C4-2B (cell line): Measurements from ENCODE around the gene COL12A1.

ENCODE experiments used
- H3K27ac ChIP-seq: fragments of 450-650 bp; 2 replicates; pipeline ENCODE4 v1.5.1; 2017
- ZFX ChIP-seq: fragments of 450-650 bp; IDR thresholded peaks from 2 replicates; pipeline ENCODE4 v1.6.1; 2017
- TF ChIP-seq, protein P1 (sequence below): fragments of 450-650 bp; conservative IDR thresholded peaks from 2 replicates; pipeline ENCODE4 v1.5.1; 2017; ENCODE audit warnings: mild to moderate bottlenecking

The COL12A1 gene

DNA sequence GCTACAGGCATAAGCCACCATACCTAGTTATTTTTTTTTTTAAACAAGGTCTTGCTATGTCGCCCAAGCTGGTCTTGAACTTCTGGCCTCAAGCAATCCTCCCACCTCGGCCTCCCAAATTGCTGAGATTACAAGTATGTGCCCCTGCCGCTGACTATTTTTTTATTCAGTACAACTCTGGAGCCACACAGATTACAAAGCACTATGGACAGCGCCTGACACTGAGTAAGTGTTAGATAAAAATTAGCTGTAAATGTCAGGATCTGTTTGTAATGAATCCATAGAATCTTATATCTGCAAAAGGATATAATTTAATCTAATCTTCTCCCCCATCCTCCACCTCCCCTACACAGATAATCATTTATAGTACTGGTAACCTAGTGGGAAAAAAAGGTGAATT, 15.3 kb upstream of the COL12A1 start:
- TF ChIP-seq, protein P1, sequence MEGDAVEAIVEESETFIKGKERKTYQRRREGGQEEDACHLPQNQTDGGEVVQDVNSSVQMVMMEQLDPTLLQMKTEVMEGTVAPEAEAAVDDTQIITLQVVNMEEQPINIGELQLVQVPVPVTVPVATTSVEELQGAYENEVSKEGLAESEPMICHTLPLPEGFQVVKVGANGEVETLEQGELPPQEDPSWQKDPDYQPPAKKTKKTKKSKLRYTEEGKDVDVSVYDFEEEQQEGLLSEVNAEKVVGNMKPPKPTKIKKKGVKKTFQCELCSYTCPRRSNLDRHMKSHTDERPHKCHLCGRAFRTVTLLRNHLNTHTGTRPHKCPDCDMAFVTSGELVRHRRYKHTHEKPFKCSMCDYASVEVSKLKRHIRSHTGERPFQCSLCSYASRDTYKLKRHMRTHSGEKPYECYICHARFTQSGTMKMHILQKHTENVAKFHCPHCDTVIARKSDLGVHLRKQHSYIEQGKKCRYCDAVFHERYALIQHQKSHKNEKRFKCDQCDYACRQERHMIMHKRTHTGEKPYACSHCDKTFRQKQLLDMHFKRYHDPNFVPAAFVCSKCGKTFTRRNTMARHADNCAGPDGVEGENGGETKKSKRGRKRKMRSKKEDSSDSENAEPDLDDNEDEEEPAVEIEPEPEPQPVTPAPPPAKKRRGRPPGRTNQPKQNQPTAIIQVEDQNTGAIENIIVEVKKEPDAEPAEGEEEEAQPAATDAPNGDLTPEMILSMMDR: no peak
- no peak for TF ChIP-seq ZFX

GRCh38 chr6:75220357-75220756, 14.5 kb upstream of the COL12A1 start:
- TF ChIP-seq ZFX: no peak
- TF ChIP-seq, protein P1: no peak
- H3K27ac ChIP-seq: no peak overlapping the region

More for the DNA sequence above, 15.3 kb upstream of the COL12A1 start:
- no peak overlapping the region for H3K27ac ChIP-seq

GRCh38 chr6:75219263-75219662, 13.4 kb upstream of the COL12A1 start:
- H3K27ac ChIP-seq: no peak overlapping the region
- TF ChIP-seq ZFX: no peak
- TF ChIP-seq, protein P1: no peak

- TF ChIP-seq, protein P1: no peak
- TF ChIP-seq ZFX: no peak
- no peak overlapping the region for H3K27ac ChIP-seq
These were observed 11.3 kb upstream of the COL12A1 start for GRCh38 chr6:75217193-75217592.

DNA sequence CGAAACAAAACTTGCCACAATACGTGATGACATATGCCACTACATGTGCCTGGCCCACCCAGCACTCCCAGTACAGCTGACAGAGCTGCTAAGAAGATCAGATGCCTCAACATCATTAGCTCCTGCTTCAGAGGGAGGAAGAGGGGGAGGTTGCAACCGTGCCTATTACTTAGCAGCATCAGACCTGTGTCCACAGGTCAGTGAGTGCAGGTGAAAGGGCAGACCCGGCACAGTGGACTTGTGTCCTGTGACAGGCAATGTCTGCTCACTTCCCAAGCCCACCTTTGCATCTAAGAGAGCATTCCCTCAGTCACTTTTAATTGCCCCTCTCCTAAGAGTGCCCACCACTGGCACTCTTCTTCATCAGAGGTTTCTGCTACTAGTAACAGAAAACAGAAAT, 9.4 kb upstream of the COL12A1 start:
- TF ChIP-seq ZFX: no peak
- TF ChIP-seq, protein P1: no peak
- no peak overlapping the region for H3K27ac ChIP-seq

DNA sequence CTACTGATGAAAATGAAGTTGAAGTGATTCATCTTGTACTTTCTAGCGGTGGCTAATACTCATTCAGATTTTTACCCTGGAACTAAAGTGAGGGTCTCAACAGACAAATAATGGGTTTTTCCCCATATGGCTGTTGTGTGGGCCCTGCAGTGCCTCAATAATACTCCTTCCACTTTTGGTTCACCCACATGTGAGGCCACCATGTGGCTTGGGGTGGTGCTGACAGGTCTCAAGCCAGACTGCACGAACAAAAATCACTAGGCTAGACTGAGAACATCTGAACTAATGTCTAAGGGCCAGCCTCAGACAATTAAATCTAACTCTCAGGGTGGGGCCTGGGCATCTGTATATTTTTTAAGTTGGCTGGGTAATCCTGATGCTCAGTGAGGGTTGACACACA, 7.9 kb upstream of the COL12A1 start:
- H3K27ac ChIP-seq: no peak overlapping the region
- TF ChIP-seq ZFX: no peak
- TF ChIP-seq, protein P1: no peak

DNA sequence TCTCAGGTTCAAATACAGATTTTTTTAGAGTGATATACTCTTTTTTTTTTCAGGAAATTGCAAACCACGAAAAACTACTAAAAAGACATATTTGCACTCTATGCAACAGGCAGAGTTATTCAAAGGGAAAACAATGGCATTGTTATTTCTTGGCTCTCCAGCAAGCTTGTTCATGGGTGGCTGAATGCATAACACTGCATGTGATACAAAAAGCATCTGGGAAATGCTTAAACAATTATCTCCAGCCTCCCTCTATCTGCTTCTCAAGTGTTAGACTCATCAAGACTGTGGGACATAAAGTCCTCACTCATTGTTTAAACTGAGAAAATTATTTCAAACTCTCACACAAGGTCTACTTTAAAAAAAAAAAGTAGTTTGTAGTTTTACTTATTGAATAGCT, 7.3 kb upstream of the COL12A1 start:
- no peak for TF ChIP-seq ZFX
- TF ChIP-seq, protein P1: no peak
- no peak overlapping the region for H3K27ac ChIP-seq
